HepG2 (cell line): ENCODE data around the gene ATN1. TPM values are rescaled to one million over a fixed set of nuclear protein-coding genes. Genes with fewer than 3 reads are reported as not detected.

Source experiments
- ATAC-seq: fragments of 200-7000 bp; cut with Tn5 transposase; 3 replicates; pipeline ENCODE4 v1.9.1; 2020; ENCODE audit warnings: mild to moderate bottlenecking, moderate library complexity
- BruUV-seq: library from RNA; stranded (reverse); fragments of 400-500 nt; replicated peaks from 2 replicates; lab custom pipeline; 2021; lab: Mats Ljungman, UMichigan
- CTCF ChIA-PET: fragments of 300-600 bp; formaldehyde crosslinking; extraction: SDS; loops from one replicate; lab custom pipeline; 2021; ENCODE audit warnings: low total read pairs, inconsistent platforms, low intra/inter-chr PET ratio; lab: Yijun Ruan, JAX
- POLR2A ChIA-PET: fragments of 350-600 bp; sonication (Branson Sonifier 250); formaldehyde crosslinking; loops from one replicate; lab custom pipeline; 2020; ENCODE audit warnings: antibody characterized with exemption, inconsistent platforms; lab: Yijun Ruan, JAX
- DNase-seq: peaks from one replicate; pipeline ENCODE4 v3.0.0-alpha.2; 2015; ENCODE audit warnings: low spot score
- FAIRE-seq: peaks from 3 replicates; lab custom pipeline; 2011; peaks lifted over from hg19 to GRCh38; lab: Jason Lieb, UNC
- H2AFZ ChIP-seq: one replicate; pipeline ENCODE4 v1.6.1; 2011; ENCODE audit warnings: low read length, inconsistent platforms
- H3K27ac ChIP-seq: fragments of 300-600 bp; 3 replicates; pipeline ENCODE4 v1.8.0; 2011; ENCODE audit warnings: mixed run types, mild to moderate bottlenecking, mixed read lengths, low read length, inconsistent platforms; ENCODE audit not compliant: insufficient read depth; ENCODE audit errors: extremely low read length
- H3K27me3 ChIP-seq, 2 experiments: fragments of 200-600 bp in 1 of 2; 2 replicates in 1 of 2; 3 replicates in 1 of 2; pipeline versions ENCODE4 v1.6.0 to v1.8.0; 2011; ENCODE audit warnings: low read length in 2 of 2, mild to moderate bottlenecking in 2 of 2, moderate library complexity in 2 of 2, inconsistent platforms in 1 of 2; ENCODE audit not compliant: insufficient read depth in 2 of 2, control insufficient read depth in 1 of 2
- H3K36me3 ChIP-seq, 2 experiments: fragments of 200-600 bp in 1 of 2; replicated peaks in 1 of 2; 2 replicates in 1 of 2; 3 replicates in 1 of 2; pipeline versions ENCODE4 v1.5.1 to v1.8.0; 2011; ENCODE audit warnings: low read length in 2 of 2, inconsistent platforms in 1 of 2; ENCODE audit not compliant: insufficient read depth in 2 of 2, control insufficient read depth in 1 of 2
- H3K4me1 ChIP-seq: 2 replicates; pipeline ENCODE4 v1.5.1; 2012; ENCODE audit warnings: low read length, inconsistent platforms; ENCODE audit not compliant: insufficient read depth
- H3K4me2 ChIP-seq: 2 replicates; pipeline ENCODE4 v1.6.0; 2011; ENCODE audit warnings: low read depth, low read length, inconsistent platforms
- H3K4me3 ChIP-seq, 3 experiments: fragments of 200-600 bp in 1 of 3; sonication (generic), shearing (Covaris generic) in 1 of 3; replicated peaks in 1 of 3; 2 replicates each; pipeline ENCODE4 v1.5.1; 2011 to 2016; ENCODE audit warnings: low read length in 3 of 3, inconsistent platforms in 2 of 3, low read depth in 2 of 3, mild to moderate bottlenecking in 2 of 3, control low read depth in 1 of 3, mixed read lengths in 1 of 3; ENCODE audit not compliant: insufficient read depth in 1 of 3
- H3K79me2 ChIP-seq: one replicate; pipeline ENCODE4 v1.6.1; 2011; ENCODE audit warnings: low read length, inconsistent platforms; ENCODE audit not compliant: insufficient read depth
- H3K9ac ChIP-seq: 2 replicates; pipeline ENCODE4 v1.6.0; 2011; ENCODE audit warnings: mild to moderate bottlenecking, low read depth, low read length, inconsistent platforms; ENCODE audit not compliant: insufficient read depth
- H3K9me3 ChIP-seq: 2 replicates; pipeline ENCODE4 v1.5.1; 2012; ENCODE audit warnings: mild to moderate bottlenecking, low read length
- H4K20me1 ChIP-seq: 2 replicates; pipeline ENCODE4 v1.6.0; 2011; ENCODE audit warnings: inconsistent platforms, mild to moderate bottlenecking, low read length, moderate library complexity; ENCODE audit not compliant: insufficient read depth
- AHDC1 ChIP-seq: sonication (generic); formaldehyde crosslinking; IDR thresholded peaks from 2 replicates; pipeline ENCODE4 v1.5.1; 2020; ENCODE audit warnings: mild to moderate bottlenecking, missing genetic modification reagents, borderline replicate concordance
- CEBPB ChIP-seq: IDR thresholded peaks from 2 replicates; pipeline ENCODE4 v1.6.1; 2011; ENCODE audit warnings: low read depth, low read length, improper control_type of control experiment, borderline replicate concordance
- NFIC ChIP-seq: IDR thresholded peaks from 2 replicates; pipeline ENCODE4 v1.6.1; 2012; ENCODE audit warnings: mild to moderate bottlenecking, low read length, inconsistent platforms
- ZFYVE20 ChIP-seq: sonication (generic); formaldehyde crosslinking; IDR thresholded peaks from 2 replicates; pipeline ENCODE4 v1.8.0; 2023; ENCODE audit warnings: low read depth, mild to moderate bottlenecking, moderate library complexity, missing genetic modification reagents, borderline replicate concordance
- ZNF264 ChIP-seq: sonication (generic); formaldehyde crosslinking; IDR thresholded peaks from 2 replicates; pipeline ENCODE4 v1.4.0; 2020; ENCODE audit warnings: missing genetic modification reagents
- ZNF549 ChIP-seq: sonication (generic); formaldehyde crosslinking; IDR thresholded peaks from 2 replicates; pipeline ENCODE4 v1.5.0; 2020; ENCODE audit warnings: missing genetic modification reagents
- ZNF605 ChIP-seq: sonication (generic); formaldehyde crosslinking; IDR thresholded peaks from 2 replicates; pipeline ENCODE4 v1.8.0; 2022; ENCODE audit warnings: mild to moderate bottlenecking, missing genetic modification reagents
- WGBS: methylation state at CpG from one replicate; pipeline ENCODE4 v1.1.6; 2017; ENCODE audit warnings: low lambda C conversion rate; 5-methylcytosine and 5-hydroxymethylcytosine counted together
- in situ Hi-C: cut with HindIII; loops from 2 replicates; pipeline ENCODE4 v1.10.0; 2017; ENCODE audit warnings: low pct_unique_long_range_greater_than_20kb; ENCODE audit not compliant: extremely low pct_ligation_motif_present
- intact Hi-C: fragments of 100-400 bp; cut with micrococcal nuclease; formaldehyde crosslinking; loops from one replicate; pipeline ENCODE4 v1.10.0; 2022; ENCODE audit not compliant: unreplicated experiment
- polyA plus RNA-seq, 8 experiments: library from polyadenylated mRNA; depleted of rRNA in 3 of 8; stranded (reverse) in 7 of 8; unstranded in 1 of 8; fragments of >200 nt; fragmentation: Illumina TruSeq in 4 of 8; extraction: Trizol in 4 of 8; gene quantifications; 2 replicates each; pipeline versions ENCODE4 v1.2.1 to v1.2.3, GENCODE V29; 2011 to 2016; ENCODE audit warnings: low read depth in 4 of 8, missing spikeins in 1 of 8, mixed read lengths in 1 of 8; ENCODE audit not compliant: insufficient read depth in 1 of 8
- total RNA-seq, 5 experiments: library from RNA; depleted of rRNA; stranded (reverse); fragments of >200 nt; fragmentation: Illumina TruSeq; extraction: Trizol; gene quantifications; 2 replicates each; pipeline ENCODE4 v1.2.3, GENCODE V29; 2016; ENCODE audit warnings: low read depth in 1 of 5
- TF ChIP-seq, protein P1 (sequence below): sonication (generic); formaldehyde crosslinking; IDR thresholded peaks from 2 replicates; pipeline ENCODE4 v1.4.0; 2020; ENCODE audit warnings: missing genetic modification reagents, mild to moderate bottlenecking, borderline replicate concordance

Gene ATN1
- total and polyA plus RNA-seq, 2 of the 13 experiments (the other 11 are each of a cell fraction or from before 2014, with no cell fraction given): 2.1 to 8.6 TPM

GRCh38 chr12:6896846-6897435 lies 30.8 kb upstream of the ATN1 start (continued):
- no peak for TF ChIP-seq AHDC1 (CRISPR knock-in tag)
- TF ChIP-seq ZNF264 (CRISPR knock-in tag): no peak
- no peak for TF ChIP-seq ZFYVE20 (CRISPR knock-in tag)

DNA sequence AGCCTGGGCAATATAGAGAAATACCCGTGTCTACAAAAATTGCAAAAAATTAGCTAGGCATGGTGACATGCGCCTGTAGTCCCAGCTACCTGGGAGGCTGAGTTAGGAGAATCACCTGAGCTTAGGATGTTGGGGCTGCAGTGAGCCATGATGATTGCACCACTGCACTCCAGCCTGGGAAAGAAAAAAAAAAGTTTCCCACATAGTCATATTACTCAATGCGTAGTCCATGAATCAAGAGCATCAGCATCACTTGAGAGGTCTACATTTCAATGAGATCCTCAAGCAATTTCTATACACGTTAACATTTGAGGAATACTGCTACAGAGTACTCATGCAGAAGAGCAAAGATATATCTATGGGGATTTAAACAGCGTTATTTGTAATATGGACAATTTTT lies 28.3 kb upstream of the ATN1 start:
- ATAC-seq (peak; percentile 11), DNase-seq (no peak), FAIRE-seq (no peak)
- 39% methylated on average over 5 of the region's 5 CpGs for WGBS
- no TSS peak for BruUV-seq
- H3K4me1 ChIP-seq: peaks cover 55% of the 10 kb centered on the region
- in situ Hi-C loops (no loop called here), intact Hi-C loops (no loop called here)
- H3K36me3 ChIP-seq: no peaks in the 10 kb centered on the region
- H3K9me3 ChIP-seq: no peaks in the 10 kb centered on the region
- POLR2A ChIA-PET: interaction anchor here (1.1 to 2.3 kb wide), 5 partner anchors 8 to 44 kb away, joined by 3 to 9 read pairs (median 5); partner anchors contain the start of genes C12orf57, RNU7-1, SPSB2 and TPI1
- H2AFZ ChIP-seq: no peak overlapping the region
- no peak overlapping the region for H3K4me3 ChIP-seq
- CTCF ChIA-PET: no interaction called here
- H3K27ac ChIP-seq: peak overlapping the region; percentile 69
- H4K20me1 ChIP-seq: no peaks in the 10 kb centered on the region
- no peaks in the 10 kb centered on the region for H3K27me3 ChIP-seq
- H3K79me2 ChIP-seq: no peaks in the 10 kb centered on the region
- peak overlapping the region; percentile 40 for H3K4me2 ChIP-seq
- TF ChIP-seq ZNF605 (0 out of 2 replicates have a peak, but pooled peaks have one; percentile 27), ZNF549 (CRISPR knock-in tag) (no peak), NFIC (no peak), CEBPB (peak; percentile 29; the same call in 1 of the 2 replicates)
- TF ChIP-seq, protein P1, sequence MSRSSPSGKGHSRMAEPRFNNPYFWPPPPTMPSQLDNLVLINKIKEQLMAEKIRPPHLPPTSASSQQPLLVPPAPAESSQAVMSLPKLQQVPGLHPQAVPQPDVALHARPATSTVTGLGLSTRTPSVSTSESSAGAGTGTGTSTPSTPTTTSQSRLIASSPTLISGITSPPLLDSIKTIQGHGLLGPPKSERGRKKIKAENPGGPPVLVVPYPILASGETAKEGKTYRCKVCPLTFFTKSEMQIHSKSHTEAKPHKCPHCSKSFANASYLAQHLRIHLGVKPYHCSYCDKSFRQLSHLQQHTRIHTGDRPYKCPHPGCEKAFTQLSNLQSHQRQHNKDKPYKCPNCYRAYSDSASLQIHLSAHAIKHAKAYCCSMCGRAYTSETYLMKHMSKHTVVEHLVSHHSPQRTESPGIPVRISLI: 0 out of 2 replicates have a peak, but pooled peaks have one; percentile 13
- H3K9ac ChIP-seq: no peak overlapping the region; the same call in 1 of the 2 replicates
